K562 (cell line): ENCODE data around the gene DDX18. TPM values are rescaled to one million over a fixed set of nuclear protein-coding genes. Genes with fewer than 3 reads are reported as not detected.
"Not testable (repeated sequence)": the region's sequence is repeated elsewhere in the genome, so short reads cannot be mapped to it uniquely, and the experiment has no call there.

ENCODE experiments used
- ATAC-seq: fragments of 200-7000 bp; cut with Tn5 transposase; 3 replicates; pipeline ENCODE4 v1.9.1; 2020; ENCODE audit warnings: moderate library complexity
- BruUV-seq: library from RNA; stranded (reverse); fragments of 400-500 nt; replicated peaks from 2 replicates; lab custom pipeline; 2021; lab: Mats Ljungman, UMichigan
- CTCF ChIA-PET: fragments of 300-600 bp; formaldehyde crosslinking; extraction: SDS; loops from one replicate; lab custom pipeline; 2021; ENCODE audit warnings: low intra/inter-chr PET ratio; lab: Yijun Ruan, JAX
- POLR2A ChIA-PET: fragments of 300-600, 350-650 bp; sonication (Branson Sonifier 250); formaldehyde crosslinking; extraction: SDS; loops from one replicate; lab custom pipeline; 2021; ENCODE audit warnings: antibody characterized with exemption, inconsistent platforms; lab: Yijun Ruan, JAX
- DNase-seq, 4 experiments: peaks; one replicate each; pipeline versions ENCODE4 v3.0.0 to v3.0.0-alpha.2; 2011 to 2018; ENCODE audit warnings: low spot score in 3 of 4, mixed read lengths in 3 of 4; ENCODE audit errors: extremely low read depth in 1 of 4
- FAIRE-seq: peaks from 2 replicates; lab custom pipeline; 2011; peaks lifted over from hg19 to GRCh38; lab: Jason Lieb, UNC
- H2AFZ ChIP-seq: 2 replicates; pipeline ENCODE4 v1.6.0; 2011; ENCODE audit warnings: low read depth, low read length, control low read depth, inconsistent platforms
- H3K27ac ChIP-seq: fragments of 200-600 bp; 3 replicates; pipeline ENCODE4 v1.8.0; 2011; ENCODE audit warnings: low read depth, mild to moderate bottlenecking, control low read depth, inconsistent platforms, low read length, moderate library complexity, mixed read lengths; ENCODE audit errors: extremely low read depth
- H3K27me3 ChIP-seq, 2 experiments: fragments of 300-600 bp in 1 of 2; 2 replicates in 1 of 2; 3 replicates in 1 of 2; pipeline versions ENCODE4 v1.6.0 to v1.8.0; 2011; ENCODE audit warnings: inconsistent platforms in 2 of 2, low read length in 2 of 2, mild to moderate bottlenecking in 1 of 2, mixed read lengths in 1 of 2, moderate library complexity in 1 of 2; ENCODE audit not compliant: control insufficient read depth in 2 of 2, insufficient read depth in 2 of 2
- H3K36me3 ChIP-seq: fragments of 300-600 bp; 3 replicates; pipeline ENCODE4 v1.8.0; 2011; ENCODE audit warnings: mild to moderate bottlenecking, low read length, inconsistent platforms; ENCODE audit not compliant: control insufficient read depth, insufficient read depth
- H3K4me1 ChIP-seq, 2 experiments: fragments of 200-600 bp in 1 of 2; replicated peaks in 1 of 2; 2 replicates in 1 of 2; 3 replicates in 1 of 2; pipeline versions ENCODE4 v1.5.1 to v1.8.0; 2011; ENCODE audit warnings: inconsistent platforms in 2 of 2, low read length in 2 of 2, mild to moderate bottlenecking in 1 of 2, mixed read lengths in 1 of 2, moderate library complexity in 1 of 2; ENCODE audit not compliant: control insufficient read depth in 2 of 2, insufficient read depth in 2 of 2
- H3K4me2 ChIP-seq: 2 replicates; pipeline ENCODE4 v1.6.1; 2011; ENCODE audit warnings: low read length, control low read depth, inconsistent platforms, mixed read lengths; ENCODE audit not compliant: insufficient read depth
- H3K4me3 ChIP-seq: fragments of 200-600 bp; sonication (generic), shearing (Covaris generic); 2 replicates; pipeline ENCODE4 v1.5.1; 2016; ENCODE audit warnings: control low read depth, inconsistent platforms
- H3K79me2 ChIP-seq: fragments of 200-600 bp; 3 replicates; pipeline ENCODE4 v1.8.0; 2011; ENCODE audit warnings: low read length, inconsistent platforms; ENCODE audit not compliant: control insufficient read depth, insufficient read depth
- H3K9ac ChIP-seq, 2 experiments: 2 replicates each; pipeline versions ENCODE4 v1.6.0 to v1.6.1; 2011; ENCODE audit warnings: low read depth in 2 of 2, low read length in 2 of 2, control low read depth in 1 of 2, inconsistent platforms in 1 of 2, mild to moderate bottlenecking in 1 of 2, mixed read lengths in 1 of 2; ENCODE audit not compliant: insufficient read depth in 1 of 2
- H3K9me1 ChIP-seq: one replicate; pipeline ENCODE4 v1.6.0; 2011; ENCODE audit warnings: inconsistent platforms, mild to moderate bottlenecking, low read length, moderate library complexity; ENCODE audit not compliant: control insufficient read depth, insufficient read depth
- H3K9me3 ChIP-seq: replicated peaks from 2 replicates; pipeline ENCODE4 v1.5.1; 2011; ENCODE audit warnings: low read depth, low read length, inconsistent platforms; ENCODE audit not compliant: control insufficient read depth, insufficient read depth
- H4K20me1 ChIP-seq: replicated peaks from 2 replicates; pipeline ENCODE4 v1.6.1; 2011; ENCODE audit warnings: low read length, inconsistent platforms, mixed read lengths; ENCODE audit not compliant: control insufficient read depth, insufficient read depth
- CTBP1 ChIP-seq: fragments of 450-650 bp; IDR thresholded peaks from 2 replicates; pipeline ENCODE4 v1.6.1; 2016; ENCODE audit warnings: borderline replicate concordance
- EGR1 ChIP-seq: fragments of 450-650 bp; conservative IDR thresholded peaks from 2 replicates; pipeline ENCODE4 v1.6.1; 2017; ENCODE audit warnings: mild to moderate bottlenecking
- HMG20A ChIP-seq: fragments of 450-650 bp; formaldehyde crosslinking; conservative IDR thresholded peaks from 2 replicates; pipeline ENCODE4 v1.4.0; 2020; ENCODE audit warnings: mild to moderate bottlenecking, mixed read lengths
- IRF9 ChIP-seq: fragments of 450-650 bp; IDR thresholded peaks from 2 replicates; pipeline ENCODE4 v1.6.1; 2016; ENCODE audit warnings: missing biosample characterization, missing genetic modification characterization
- MLX ChIP-seq, 2 experiments: fragments of 450-650 bp in 1 of 2; sonication (generic) in 1 of 2; formaldehyde crosslinking; conservative IDR thresholded peaks; 2 replicates each; pipeline versions ENCODE4 v1.4.0 to v1.8.1; 2020 to 2022; ENCODE audit warnings: mild to moderate bottlenecking in 1 of 2, missing genetic modification reagents in 1 of 2
- NR2C2 ChIP-seq, 2 experiments: fragments of 200-800 bp in 1 of 2; sonication (Bioruptor generic) in 1 of 2; sonication (generic) in 1 of 2; formaldehyde crosslinking in 1 of 2; IDR thresholded peaks; 2 replicates each; pipeline versions ENCODE4 v1.6.1 to v1.8.0; 2016 to 2022; ENCODE audit warnings: mild to moderate bottlenecking in 1 of 2, missing compliant biosample characterization in 1 of 2, missing genetic modification characterization in 1 of 2, missing genetic modification reagents in 1 of 2
- NRF1 ChIP-seq, 2 experiments: fragments of 450-650 bp; IDR thresholded peaks in 1 of 2; conservative IDR thresholded peaks in 1 of 2; 2 replicates each; pipeline ENCODE4 v1.6.1; 2014; ENCODE audit warnings: mild to moderate bottlenecking in 2 of 2
- SMARCC2 ChIP-seq: fragments of 450-650 bp; IDR thresholded peaks from 2 replicates; pipeline ENCODE4 v1.6.1; 2017; ENCODE audit warnings: antibody characterized with exemption, moderate library complexity, mild to moderate bottlenecking, low read depth
- TGIF2 ChIP-seq: sonication (generic); formaldehyde crosslinking; IDR thresholded peaks from 2 replicates; pipeline ENCODE4 v1.8.1; 2022; ENCODE audit warnings: mild to moderate bottlenecking, missing genetic modification reagents, moderate library complexity
- ZBTB17 ChIP-seq: fragments of 450-650 bp; formaldehyde crosslinking; IDR thresholded peaks from 2 replicates; pipeline ENCODE4 v1.4.0; 2020; ENCODE audit warnings: mild to moderate bottlenecking
- ZBTB43 ChIP-seq: sonication (generic); formaldehyde crosslinking; IDR thresholded peaks from 2 replicates; pipeline ENCODE4 v1.8.0; 2023; ENCODE audit warnings: mild to moderate bottlenecking, missing genetic modification reagents
- WGBS: fragments of 100-300 bp; shearing (Covaris generic); methylation state at CpG from one replicate; pipeline ENCODE4 v1.1.6; 2016; ENCODE audit warnings: low coverage, mixed read lengths; ENCODE audit not compliant: insufficient coverage; ENCODE audit errors: missing lambda C conversion rate; 5-methylcytosine and 5-hydroxymethylcytosine counted together
- in situ Hi-C: fragments of 300-500 bp; cut with MboI; formaldehyde crosslinking; loops from 4 replicates; pipeline ENCODE4 v1.15.0; 2018; ENCODE audit warnings: inconsistent platforms, mixed read lengths
- intact Hi-C: fragments of 100-400 bp; cut with micrococcal nuclease; formaldehyde crosslinking; loops from 2 replicates; pipeline ENCODE4 v1.14.2; 2022
- polyA plus RNA-seq, 8 experiments: library from polyadenylated mRNA; depleted of rRNA in 4 of 8; stranded (reverse) in 5 of 8; unstranded in 3 of 8; fragments of >200 nt; fragmentation: Nextera tagmentation in 2 of 8; fragmentation: Illumina TruSeq in 1 of 8; extraction: Ambion mirVana in 2 of 8; extraction: Trizol in 1 of 8; gene quantifications; 2 replicates each; pipeline versions ENCODE4 v1.2.1 to v1.2.3, GENCODE V29; 2011 to 2014; ENCODE audit warnings: inconsistent platforms in 1 of 8, missing spikeins in 1 of 8
- total RNA-seq, 7 experiments: library from RNA; depleted of rRNA in 6 of 7; stranded (reverse); fragments of >200 nt in 6 of 7; fragmentation: Illumina TruSeq in 2 of 7; extraction: Trizol in 2 of 7; gene quantifications; 2 replicates each; pipeline versions ENCODE4 v1.2.1 to v1.2.3, GENCODE V29; 2011 to 2021; ENCODE audit warnings: low replicate concordance in 1 of 7

DDX18 gene
- total and polyA plus RNA-seq, 9 of the 15 experiments (the other 6 are each of a cell fraction or from before 2014, with no cell fraction given), result 67.9 to 156 (median 116) TPM

- H4K20me1 ChIP-seq, CTCF ChIA-PET, H3K36me3 ChIP-seq, DNase-seq, H3K9ac ChIP-seq, H3K9me1 ChIP-seq, H3K79me2 ChIP-seq, H3K27ac ChIP-seq, H3K4me1 ChIP-seq, BruUV-seq, H3K9me3 ChIP-seq, intact Hi-C loops, H3K27me3 ChIP-seq, in situ Hi-C loops, FAIRE-seq: not testable (repeated sequence)
- WGBS, result 4% methylated on average over 19 of the region's 35 CpGs
- POLR2A ChIA-PET, result interaction anchor here (0.9 kb wide), 1 partner anchor 11 kb away, joined by 3 read pairs; the partner anchor contains the start of gene DDX18
- peak; percentile 65 for ATAC-seq
- 0 out of 2 replicates have a peak overlapping the region, but pooled peaks have one; percentile 16 for H3K4me3 ChIP-seq
- peak overlapping the region; percentile 41; the same call in 1 of the 2 replicates for H3K4me2 ChIP-seq
- TF ChIP-seq EGR1 (0 out of 2 replicates have a peak, but pooled peaks have one; percentile 4), CTBP1 (0 out of 2 replicates have a peak, but pooled peaks have one; percentile 33), NRF1 (conservative IDR thresholded peaks at IDR 0.05 in 1 of 2, IDR thresholded peaks at IDR 0.05 in 1 of 2) (peak; percentile 44 to 52; a peak in 3 of 4 replicates)
- H2AFZ ChIP-seq, result peak overlapping the region; percentile 45; the same call in 1 of the 2 replicates
Observed at GRCh38 chr2:117803644-117804325, 10.7 kb upstream of the DDX18 start.

GRCh38 chr2:117812443-117812842, 2.0 kb upstream of the DDX18 start:
- BruUV-seq, result no TSS peak
- ATAC-seq, result no peak
- H3K36me3 ChIP-seq, result peaks cover 19% of the 10 kb centered on the region; the same call in 2 of the 3 replicates
- H3K9me3 ChIP-seq, result no peaks in the 10 kb centered on the region
- in situ Hi-C loops, result no loop called here
- WGBS, result 1% methylated on average over 4 of the region's 4 CpGs
- ChIA-PET POLR2A (no interaction called here), CTCF (no interaction called here)
- no peak overlapping the region for H3K4me3 ChIP-seq
- H4K20me1 ChIP-seq, result no peaks in the 10 kb centered on the region
- H3K27me3 ChIP-seq, result no peaks in the 10 kb centered on the region
- no peak overlapping the region for H2AFZ ChIP-seq
- TF ChIP-seq IRF9 (no peak), ZBTB17 (CRISPR knock-in tag) (no peak), MLX (CRISPR knock-in tag; conservative IDR thresholded peaks at IDR 0.05) (no peak), SMARCC2 (no peak), NR2C2 (CRISPR knock-in tag; IDR thresholded peaks at IDR 0.05) (no peak), NR2C2 (tag; IDR thresholded peaks at IDR 0.05) (no peak), HMG20A (no peak), ZBTB43 (CRISPR knock-in tag) (no peak), TGIF2 (CRISPR knock-in tag) (no peak)
- TF ChIP-seq, all 486 proteins: peak for 0
- FAIRE-seq, result no peak
- Histone ChIP-seq H3K79me2 (peaks cover 30% of the 10 kb centered on the region), H3K4me1 (peaks cover 0 to 2% of the 10 kb centered on the region in 2 experiments; a peak in 2 of 5 replicates), H3K27ac (no peak overlapping the region), H3K9me1 (no peaks in the 10 kb centered on the region), H3K9ac (no peak overlapping the region), H3K4me2 (no peak overlapping the region)
- no peak for DNase-seq
- intact Hi-C loops, result no loop called here
